ENCODE measurements around the gene SLC13A2.

DNA sequence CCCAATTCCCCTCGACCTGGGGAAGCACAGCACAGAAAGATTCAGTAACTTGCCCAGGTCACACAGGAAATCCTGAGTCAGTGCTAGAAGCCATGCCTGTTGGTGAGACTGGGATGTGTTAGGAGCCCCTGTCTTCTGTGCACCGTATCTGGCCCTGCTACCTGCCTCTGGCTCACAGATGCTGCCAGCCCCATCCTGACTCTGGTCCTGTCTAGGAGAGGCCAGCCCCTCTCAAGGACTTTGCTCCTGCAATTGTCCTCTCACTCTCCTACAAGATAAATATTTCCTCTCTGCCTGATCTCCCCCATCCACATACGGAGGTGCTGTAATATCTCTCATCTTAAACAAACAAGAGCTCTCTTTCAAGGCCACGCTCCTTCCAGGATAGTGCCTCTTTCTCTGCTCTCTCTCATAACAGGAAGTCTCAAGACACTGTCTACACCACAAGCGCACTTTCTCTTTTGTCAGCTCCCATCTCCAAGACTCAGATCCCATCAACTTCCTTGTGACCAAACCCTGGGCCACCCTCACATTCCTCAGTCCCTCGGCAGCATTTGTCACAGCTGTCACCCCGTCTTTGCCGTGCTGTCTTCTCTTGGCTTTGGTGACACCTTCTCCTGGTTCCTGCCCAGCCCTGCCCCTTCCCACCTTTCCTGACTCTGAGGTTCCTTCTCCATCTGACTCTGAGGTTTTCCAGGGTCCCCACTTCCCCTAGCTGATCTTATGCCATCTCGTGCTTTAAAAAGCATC, 1.9 kb downstream of the SLC13A2 start:
- TF ChIP-seq, protein P1, sequence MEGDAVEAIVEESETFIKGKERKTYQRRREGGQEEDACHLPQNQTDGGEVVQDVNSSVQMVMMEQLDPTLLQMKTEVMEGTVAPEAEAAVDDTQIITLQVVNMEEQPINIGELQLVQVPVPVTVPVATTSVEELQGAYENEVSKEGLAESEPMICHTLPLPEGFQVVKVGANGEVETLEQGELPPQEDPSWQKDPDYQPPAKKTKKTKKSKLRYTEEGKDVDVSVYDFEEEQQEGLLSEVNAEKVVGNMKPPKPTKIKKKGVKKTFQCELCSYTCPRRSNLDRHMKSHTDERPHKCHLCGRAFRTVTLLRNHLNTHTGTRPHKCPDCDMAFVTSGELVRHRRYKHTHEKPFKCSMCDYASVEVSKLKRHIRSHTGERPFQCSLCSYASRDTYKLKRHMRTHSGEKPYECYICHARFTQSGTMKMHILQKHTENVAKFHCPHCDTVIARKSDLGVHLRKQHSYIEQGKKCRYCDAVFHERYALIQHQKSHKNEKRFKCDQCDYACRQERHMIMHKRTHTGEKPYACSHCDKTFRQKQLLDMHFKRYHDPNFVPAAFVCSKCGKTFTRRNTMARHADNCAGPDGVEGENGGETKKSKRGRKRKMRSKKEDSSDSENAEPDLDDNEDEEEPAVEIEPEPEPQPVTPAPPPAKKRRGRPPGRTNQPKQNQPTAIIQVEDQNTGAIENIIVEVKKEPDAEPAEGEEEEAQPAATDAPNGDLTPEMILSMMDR (IDR thresholded peaks at IDR 0.05), result no peak
- no peak for TF ChIP-seq POLR2A (IDR thresholded peaks at IDR 0.05)

All from heart left ventricle (tissue), 13 donors.